Panc1 (cell line): ENCODE data around the gene ZNRF4. TPM values are rescaled to one million over a fixed set of nuclear protein-coding genes. Genes with fewer than 3 reads are reported as not detected.

Source experiments
- ATAC-seq: fragments of 200-7000 bp; cut with Tn5 transposase; 2 replicates; pipeline ENCODE4 v1.9.1; 2020; ENCODE audit warnings: mild to moderate bottlenecking, moderate library complexity
- BruUV-seq: library from RNA; stranded (reverse); fragments of 400-500 nt; replicated peaks from 2 replicates; lab custom pipeline; 2021; lab: Mats Ljungman, UMichigan
- CTCF ChIA-PET: fragments of 300-600 bp; sonication (Branson Sonifier 250); formaldehyde crosslinking; loops from one replicate; lab custom pipeline; 2022; ENCODE audit warnings: antibody characterized with exemption; lab: Charles Lee
- POLR2A ChIA-PET: fragments of 300-600 bp; sonication (Branson Sonifier 250); formaldehyde crosslinking; loops from one replicate; lab custom pipeline; 2022; ENCODE audit warnings: antibody characterized with exemption; lab: Charles Lee
- DNase-seq: peaks from one replicate; pipeline ENCODE4 v3.0.0-alpha.2; 2010; ENCODE audit warnings: low read depth, low spot score
- H3K27ac ChIP-seq: 2 replicates; pipeline ENCODE4 v1.5.1; 2011; ENCODE audit warnings: mild to moderate bottlenecking, low read length, inconsistent platforms
- H3K27me3 ChIP-seq: fragments of 200-500 bp; sonication (Bioruptor generic); 2 replicates; pipeline ENCODE4 v1.6.0; 2014; ENCODE audit warnings: low read length, inconsistent platforms; ENCODE audit not compliant: control insufficient read depth, insufficient read depth
- H3K36me3 ChIP-seq: fragments of 200-500 bp; sonication (Bioruptor generic); 2 replicates; pipeline ENCODE4 v1.5.1; 2014; ENCODE audit warnings: inconsistent platforms, mild to moderate bottlenecking, low read length, moderate library complexity; ENCODE audit not compliant: control insufficient read depth, insufficient read depth
- H3K4me1 ChIP-seq: 2 replicates; pipeline ENCODE4 v1.5.1; 2011; ENCODE audit warnings: inconsistent platforms, mild to moderate bottlenecking, low read length, moderate library complexity; ENCODE audit not compliant: control insufficient read depth, insufficient read depth
- H3K4me3 ChIP-seq, 2 experiments: 2 replicates each; pipeline ENCODE4 v1.5.1; 2011 to 2012; ENCODE audit warnings: low read depth in 2 of 2, low read length in 2 of 2, mild to moderate bottlenecking in 2 of 2, inconsistent platforms in 1 of 2, moderate library complexity in 1 of 2
- H3K9me3 ChIP-seq: fragments of 200-500 bp; sonication (Bioruptor generic); 2 replicates; pipeline ENCODE4 v1.5.1; 2014; ENCODE audit warnings: low read depth, mild to moderate bottlenecking, inconsistent platforms, low read length, moderate library complexity; ENCODE audit not compliant: control insufficient read depth, insufficient read depth
- CTCF ChIP-seq: fragments of 450-650 bp; IDR thresholded peaks from 2 replicates; pipeline ENCODE4 v1.5.1; 2017; ENCODE audit warnings: mild to moderate bottlenecking
- POLR2AphosphoS5 ChIP-seq: IDR thresholded peaks from 2 replicates; pipeline ENCODE4 v1.6.1; 2012; ENCODE audit warnings: mild to moderate bottlenecking, low read depth, low read length, moderate library complexity
- SIN3A ChIP-seq: IDR thresholded peaks from 2 replicates; pipeline ENCODE4 v1.6.1; 2012; ENCODE audit warnings: low read depth, mild to moderate bottlenecking, low read length, moderate library complexity, borderline replicate concordance; ENCODE audit not compliant: insufficient read depth
- TCF7L2 ChIP-seq: IDR thresholded peaks from 2 replicates; pipeline ENCODE4 v1.6.1; 2011; ENCODE audit warnings: mild to moderate bottlenecking, low read depth, low read length, inconsistent platforms
- in situ Hi-C: cut with HindIII; loops from 2 replicates; pipeline ENCODE4 v1.10.0; 2016; ENCODE audit warnings: low sequenced_read_pairs, low pct_unique_long_range_greater_than_20kb
- intact Hi-C: fragments of 100-400 bp; cut with micrococcal nuclease; formaldehyde crosslinking; loops from one replicate; pipeline ENCODE4 v1.10.0; 2022; ENCODE audit not compliant: unreplicated experiment
- total RNA-seq: library from RNA; stranded (reverse); gene quantifications from one replicate; pipeline ENCODE4 v1.2.1, GENCODE V29; 2021; ENCODE audit not compliant: unreplicated experiment
- TF ChIP-seq, protein P1 (sequence below), 2 experiments: IDR thresholded peaks; 2 replicates each; pipeline ENCODE4 v1.6.1; 2011 to 2012; ENCODE audit warnings: low read depth in 2 of 2, control low read depth in 1 of 2, low read length in 1 of 2, mild to moderate bottlenecking in 1 of 2, moderate library complexity in 1 of 2; ENCODE audit not compliant: insufficient read depth in 1 of 2

Gene ZNRF4
- total RNA-seq, 1 experiment from 2014 or later: not detected

DNA sequence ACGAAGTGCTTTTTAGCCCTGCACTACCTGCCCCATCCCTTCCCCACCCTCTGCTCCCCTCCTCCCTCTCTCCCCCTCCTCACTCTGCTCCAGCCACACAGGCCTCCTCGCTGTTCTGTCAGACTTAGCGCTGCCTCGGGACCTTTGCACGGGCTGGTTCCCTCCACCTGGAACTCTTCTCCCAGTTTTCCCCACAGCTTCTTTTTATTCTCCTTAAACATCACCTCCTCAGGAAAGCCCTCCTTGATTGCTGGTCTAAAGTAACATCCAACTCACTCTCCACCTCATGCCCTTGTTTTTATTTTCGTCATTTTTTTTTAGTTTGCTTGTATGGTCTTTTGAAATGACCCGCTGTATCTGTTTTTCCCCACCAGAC is 19.6 kb upstream of the ZNRF4 start:
- no peak overlapping the region for H3K4me3 ChIP-seq
- TF ChIP-seq SIN3A (no peak), POLR2AphosphoS5 (no peak), CTCF (no peak), TCF7L2 (no peak)
- TF ChIP-seq, protein P1, sequence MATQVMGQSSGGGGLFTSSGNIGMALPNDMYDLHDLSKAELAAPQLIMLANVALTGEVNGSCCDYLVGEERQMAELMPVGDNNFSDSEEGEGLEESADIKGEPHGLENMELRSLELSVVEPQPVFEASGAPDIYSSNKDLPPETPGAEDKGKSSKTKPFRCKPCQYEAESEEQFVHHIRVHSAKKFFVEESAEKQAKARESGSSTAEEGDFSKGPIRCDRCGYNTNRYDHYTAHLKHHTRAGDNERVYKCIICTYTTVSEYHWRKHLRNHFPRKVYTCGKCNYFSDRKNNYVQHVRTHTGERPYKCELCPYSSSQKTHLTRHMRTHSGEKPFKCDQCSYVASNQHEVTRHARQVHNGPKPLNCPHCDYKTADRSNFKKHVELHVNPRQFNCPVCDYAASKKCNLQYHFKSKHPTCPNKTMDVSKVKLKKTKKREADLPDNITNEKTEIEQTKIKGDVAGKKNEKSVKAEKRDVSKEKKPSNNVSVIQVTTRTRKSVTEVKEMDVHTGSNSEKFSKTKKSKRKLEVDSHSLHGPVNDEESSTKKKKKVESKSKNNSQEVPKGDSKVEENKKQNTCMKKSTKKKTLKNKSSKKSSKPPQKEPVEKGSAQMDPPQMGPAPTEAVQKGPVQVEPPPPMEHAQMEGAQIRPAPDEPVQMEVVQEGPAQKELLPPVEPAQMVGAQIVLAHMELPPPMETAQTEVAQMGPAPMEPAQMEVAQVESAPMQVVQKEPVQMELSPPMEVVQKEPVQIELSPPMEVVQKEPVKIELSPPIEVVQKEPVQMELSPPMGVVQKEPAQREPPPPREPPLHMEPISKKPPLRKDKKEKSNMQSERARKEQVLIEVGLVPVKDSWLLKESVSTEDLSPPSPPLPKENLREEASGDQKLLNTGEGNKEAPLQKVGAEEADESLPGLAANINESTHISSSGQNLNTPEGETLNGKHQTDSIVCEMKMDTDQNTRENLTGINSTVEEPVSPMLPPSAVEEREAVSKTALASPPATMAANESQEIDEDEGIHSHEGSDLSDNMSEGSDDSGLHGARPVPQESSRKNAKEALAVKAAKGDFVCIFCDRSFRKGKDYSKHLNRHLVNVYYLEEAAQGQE (IDR thresholded peaks at IDR 0.05; ENCODE audit: insufficient read depth in 1 of 2, low read depth in 2 of 2, low read length in 1 of 2): no peak
- H3K36me3 ChIP-seq: no peaks in the 10 kb centered on the region
- ATAC-seq (no peak), DNase-seq (no peak)
- POLR2A ChIA-PET: no interaction called here
- intact Hi-C loops: no loop called here
- in situ Hi-C loops: no loop called here
- peaks cover 9% of the 10 kb centered on the region; the same call in 1 of the 2 replicates for H3K4me1 ChIP-seq
- H3K27me3 ChIP-seq: no peaks in the 10 kb centered on the region
- BruUV-seq: no TSS peak
- no peaks in the 10 kb centered on the region for H3K9me3 ChIP-seq
- H3K27ac ChIP-seq: no peak overlapping the region
- CTCF ChIA-PET: no interaction called here

- Histone ChIP-seq H3K36me3 (no peaks in the 10 kb centered on the region), H3K9me3 (no peaks in the 10 kb centered on the region), H3K27me3 (no peaks in the 10 kb centered on the region), H3K4me3 (peak overlapping the region; percentile 21 to 45; a peak in 3 of 4 replicates), H3K27ac (no peak overlapping the region), H3K4me1 (peaks cover 9% of the 10 kb centered on the region; the same call in 1 of the 2 replicates)
- CTCF ChIA-PET: no interaction called here
- POLR2A ChIA-PET: no interaction called here
- in situ Hi-C loops (no loop called here), intact Hi-C loops (no loop called here)
- TF ChIP-seq POLR2AphosphoS5 (no peak), TCF7L2 (no peak), CTCF (no peak), SIN3A (no peak)
- TF ChIP-seq, protein P1 (IDR thresholded peaks at IDR 0.05; ENCODE audit: insufficient read depth in 1 of 2, low read depth in 2 of 2, low read length in 1 of 2): no peak
- DNase-seq (no peak), ATAC-seq (peak; percentile 92)
- BruUV-seq: no TSS peak
These were observed 18.9 kb upstream of the ZNRF4 start for GRCh38 chr19:5436106-5436947.
